Right lobe of liver (tissue), 4 donors: ENCODE results near the gene ALK.

Experiments used
- CTCF ChIP-seq, 4 donors: fragments of 200-600 bp in 3 of 4; fragments of 450-650 bp in 1 of 4; IDR thresholded peaks; one replicate each; pipeline versions ENCODE4 v1.5.1 to v1.8.0; 2016 to 2022; ENCODE audit warnings: antibody characterized with exemption in 4 of 4, mild to moderate bottlenecking in 2 of 4
- POLR2A ChIP-seq: fragments of 450-650 bp; IDR thresholded peaks from one replicate; pipeline ENCODE4 v1.6.1; 2017; ENCODE audit warnings: antibody characterized with exemption, mild to moderate bottlenecking
- donor health status: DM: no; HTN: no; CAD: no.
- donor health status: DM: no; HTN: no; CAD: no.
- donor health status: DM: no; HTN: yes; CAD: no.

GRCh38 chr2:29632018-29632417, 289.4 kb downstream of the ALK start:
- TF ChIP-seq CTCF (IDR thresholded peaks at IDR 0.05) (no peak), POLR2A (no peak)
